Mononuclear cell (primary cell): ENCODE measurements around the gene NDEL1. TPM values are rescaled to one million over a fixed set of nuclear protein-coding genes. Genes with fewer than 3 reads are reported as not detected.

Source experiments
- H3K27me3 ChIP-seq: 2 replicates; pipeline ENCODE4 v1.6.0; 2011; ENCODE audit warnings: low read length, control low read depth; ENCODE audit not compliant: insufficient read depth
- H3K4me1 ChIP-seq: 2 replicates; pipeline ENCODE4 v1.5.1; 2011; ENCODE audit warnings: mild to moderate bottlenecking, low read length, control low read depth; ENCODE audit not compliant: insufficient read depth
- H3K4me3 ChIP-seq: 2 replicates; pipeline ENCODE4 v1.5.1; 2011; ENCODE audit warnings: mild to moderate bottlenecking, low read length, moderate library complexity
- H3K9me3 ChIP-seq: 2 replicates; pipeline ENCODE4 v1.5.1; 2011; ENCODE audit warnings: low read depth, mild to moderate bottlenecking, control low read depth, low read length
- total RNA-seq: library from RNA; depleted of rRNA; stranded (reverse); fragments of >200 nt; gene quantifications from one replicate; pipeline ENCODE4 v1.2.3, GENCODE V29; 2012

The NDEL1 gene
- total RNA-seq, 1 donor: 156 TPM

DNA sequence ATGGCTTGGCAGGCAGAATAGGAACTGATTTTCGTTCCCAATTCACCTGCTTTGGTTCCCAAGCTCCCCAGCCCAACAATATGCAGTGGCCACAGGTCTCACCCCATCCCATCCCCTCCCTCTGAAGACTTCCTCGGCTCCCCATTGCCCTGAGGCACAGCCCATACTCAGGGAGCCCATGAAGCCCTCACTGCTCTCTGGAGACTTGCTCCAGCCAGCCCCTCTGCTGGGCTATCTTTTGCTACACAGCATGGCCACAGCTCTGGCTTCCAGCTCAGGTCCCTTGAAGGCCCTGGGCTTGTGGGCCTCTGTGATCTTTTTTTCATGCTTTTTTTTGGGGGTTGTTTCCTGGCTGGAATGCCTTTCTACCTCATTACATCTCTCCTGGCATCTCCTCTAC is 29.5 kb upstream of the NDEL1 start:
- Histone ChIP-seq H3K9me3 (no peaks in the 10 kb centered on the region), H3K4me1 (peaks cover 10% of the 10 kb centered on the region), H3K4me3 (no peak overlapping the region), H3K27me3 (no peaks in the 10 kb centered on the region)

GRCh38 chr17:8408371-8408770 is 27.3 kb upstream of the NDEL1 start:
- Histone ChIP-seq H3K27me3 (no peaks in the 10 kb centered on the region), H3K4me1 (peaks cover 30% of the 10 kb centered on the region), H3K9me3 (no peaks in the 10 kb centered on the region), H3K4me3 (no peak overlapping the region)

DNA sequence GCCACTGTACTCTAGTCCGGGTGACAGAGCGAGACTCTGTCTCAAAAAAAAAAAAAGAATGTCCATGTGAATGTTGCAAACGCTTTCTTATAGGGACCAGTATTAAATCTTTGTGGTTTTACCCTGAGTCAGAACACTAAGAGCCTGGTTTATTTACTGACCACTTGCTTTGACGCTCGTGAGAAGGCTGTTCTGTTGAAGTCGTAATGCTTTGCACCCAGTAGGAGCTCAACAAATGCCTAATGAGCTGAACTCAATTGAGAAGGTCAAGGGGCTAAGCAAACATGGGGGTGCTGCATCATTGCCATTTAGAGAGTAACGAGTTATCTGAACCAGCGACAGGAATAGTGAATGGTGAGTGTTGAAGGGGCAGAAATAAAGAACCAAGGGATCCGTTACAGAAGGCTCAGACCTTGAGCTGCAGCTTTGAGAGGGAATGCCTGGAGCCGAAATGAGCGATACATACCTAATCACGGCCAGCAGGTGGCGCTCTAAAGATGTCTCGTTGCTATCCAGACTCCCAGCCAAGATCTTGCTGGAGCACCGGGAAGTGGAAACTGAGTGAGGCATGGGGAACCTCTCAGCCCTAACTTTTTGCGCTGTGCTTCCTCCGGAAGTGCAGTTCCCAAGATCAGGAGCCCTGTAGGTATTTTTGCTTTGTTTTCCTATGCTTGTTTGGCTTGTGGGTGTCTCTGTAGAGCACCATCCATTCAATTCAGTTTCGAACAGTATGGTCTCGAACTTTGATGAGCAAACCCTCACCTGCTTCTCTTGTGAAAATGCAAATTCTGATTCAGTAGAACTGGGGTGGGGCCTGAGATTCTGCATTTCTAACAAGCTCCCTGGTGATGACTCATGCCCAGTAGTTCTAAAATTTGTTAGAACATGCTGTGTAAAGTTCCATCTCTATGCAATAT is 25.5 kb upstream of the NDEL1 start:
- H3K4me1 ChIP-seq: peaks cover 33% of the 10 kb centered on the region
- no peak overlapping the region for H3K4me3 ChIP-seq
- no peaks in the 10 kb centered on the region for H3K27me3 ChIP-seq
- H3K9me3 ChIP-seq: no peaks in the 10 kb centered on the region

- Histone ChIP-seq H3K9me3 (no peaks in the 10 kb centered on the region), H3K4me1 (peaks cover 33% of the 10 kb centered on the region), H3K27me3 (no peaks in the 10 kb centered on the region), H3K4me3 (no peak overlapping the region)
Measured at GRCh38 chr17:8410883-8411238, 24.8 kb upstream of the NDEL1 start.

- no peaks in the 10 kb centered on the region for H3K9me3 ChIP-seq
- H3K27me3 ChIP-seq: peaks cover 2% of the 10 kb centered on the region
- peaks cover 39% of the 10 kb centered on the region for H3K4me1 ChIP-seq
- H3K4me3 ChIP-seq: no peak overlapping the region
Measured at GRCh38 chr17:8412089-8412488, 23.6 kb upstream of the NDEL1 start.

DNA sequence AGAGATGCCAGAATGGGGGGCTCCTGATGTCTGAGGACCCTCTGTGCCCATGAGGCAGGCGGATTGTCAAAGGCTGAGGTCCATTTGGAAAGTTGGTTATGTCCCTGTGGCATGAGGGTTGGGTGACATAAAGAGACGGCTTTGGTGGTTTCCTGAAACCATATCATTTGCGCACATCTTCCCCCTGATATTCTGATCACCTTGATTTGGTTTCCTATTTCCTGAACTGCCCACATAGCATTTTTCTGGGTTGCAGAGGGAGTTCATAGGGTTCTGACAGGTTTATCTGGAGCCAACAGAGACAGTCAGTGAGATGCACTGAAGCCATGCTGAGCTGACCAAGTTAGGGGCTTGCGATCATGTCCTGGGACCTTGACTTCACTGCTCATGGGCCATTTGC is 22.4 kb upstream of the NDEL1 start:
- peaks cover 52% of the 10 kb centered on the region for H3K4me1 ChIP-seq
- peaks cover 2% of the 10 kb centered on the region for H3K27me3 ChIP-seq
- H3K9me3 ChIP-seq: no peaks in the 10 kb centered on the region
- peak overlapping the region; percentile 40 for H3K4me3 ChIP-seq

DNA sequence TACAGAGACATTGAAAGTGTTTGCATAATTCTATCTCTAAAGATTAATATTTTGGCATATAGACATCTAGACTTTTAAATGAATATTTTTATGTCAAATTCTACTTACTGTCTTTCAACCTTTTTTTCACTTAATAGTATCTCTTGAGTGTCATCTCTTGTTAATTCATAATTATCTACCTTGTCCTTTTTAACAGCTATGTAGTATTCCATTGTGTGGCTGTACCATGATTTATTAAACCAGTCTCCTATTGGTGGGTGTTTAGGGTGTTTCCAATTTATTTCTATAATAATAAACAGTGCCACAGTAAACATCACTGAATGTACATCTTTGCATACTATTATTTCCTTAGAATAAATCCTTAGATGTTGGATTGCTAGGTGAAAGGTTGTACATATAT is 21.7 kb upstream of the NDEL1 start:
- Histone ChIP-seq H3K4me1 (peaks cover 57% of the 10 kb centered on the region), H3K9me3 (no peaks in the 10 kb centered on the region), H3K27me3 (peaks cover 3% of the 10 kb centered on the region), H3K4me3 (no peak overlapping the region)

DNA sequence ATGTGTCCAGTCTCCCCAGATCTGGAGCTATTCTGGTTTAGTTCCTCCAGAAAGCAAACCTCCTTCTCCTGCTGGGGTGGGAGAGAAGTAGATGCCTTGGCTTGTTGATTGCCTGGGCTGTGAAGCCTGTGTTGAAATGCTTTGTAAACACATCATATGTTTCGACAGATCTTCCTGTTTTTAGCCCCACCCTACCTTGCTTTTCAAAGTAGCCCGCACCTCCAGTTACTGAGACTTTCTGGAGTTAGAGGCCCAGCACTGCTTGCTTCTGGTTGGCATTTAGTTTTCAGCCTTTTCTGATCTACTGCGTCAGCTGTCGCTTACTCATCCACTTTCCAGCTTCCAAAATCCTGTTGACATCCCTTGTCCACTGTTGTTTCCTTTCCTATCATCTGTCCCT is 17.9 kb upstream of the NDEL1 start:
- no peaks in the 10 kb centered on the region for H3K9me3 ChIP-seq
- H3K27me3 ChIP-seq: peaks cover 4% of the 10 kb centered on the region
- peaks cover 56% of the 10 kb centered on the region for H3K4me1 ChIP-seq
- H3K4me3 ChIP-seq: peak overlapping the region; percentile 10

- Histone ChIP-seq H3K9me3 (no peaks in the 10 kb centered on the region), H3K4me1 (peaks cover 50% of the 10 kb centered on the region), H3K27me3 (peaks cover 4% of the 10 kb centered on the region), H3K4me3 (no peak overlapping the region)
Measured at GRCh38 chr17:8418471-8418870, 17.2 kb upstream of the NDEL1 start.

- Histone ChIP-seq H3K9me3 (no peaks in the 10 kb centered on the region), H3K4me3 (no peak overlapping the region), H3K4me1 (peaks cover 48% of the 10 kb centered on the region), H3K27me3 (peaks cover 4% of the 10 kb centered on the region)
Measured at GRCh38 chr17:8419305-8419704, 16.4 kb upstream of the NDEL1 start.

GRCh38 chr17:8420041-8420934 is 15.4 kb upstream of the NDEL1 start:
- no peak overlapping the region for H3K4me3 ChIP-seq
- peaks cover 48% of the 10 kb centered on the region for H3K4me1 ChIP-seq
- no peaks in the 10 kb centered on the region for H3K9me3 ChIP-seq
- H3K27me3 ChIP-seq: peaks cover 4% of the 10 kb centered on the region

GRCh38 chr17:8421571-8421970 is 14.1 kb upstream of the NDEL1 start:
- peaks cover 2% of the 10 kb centered on the region for H3K27me3 ChIP-seq
- H3K4me1 ChIP-seq: peaks cover 45% of the 10 kb centered on the region
- H3K9me3 ChIP-seq: no peaks in the 10 kb centered on the region
- no peak overlapping the region for H3K4me3 ChIP-seq

DNA sequence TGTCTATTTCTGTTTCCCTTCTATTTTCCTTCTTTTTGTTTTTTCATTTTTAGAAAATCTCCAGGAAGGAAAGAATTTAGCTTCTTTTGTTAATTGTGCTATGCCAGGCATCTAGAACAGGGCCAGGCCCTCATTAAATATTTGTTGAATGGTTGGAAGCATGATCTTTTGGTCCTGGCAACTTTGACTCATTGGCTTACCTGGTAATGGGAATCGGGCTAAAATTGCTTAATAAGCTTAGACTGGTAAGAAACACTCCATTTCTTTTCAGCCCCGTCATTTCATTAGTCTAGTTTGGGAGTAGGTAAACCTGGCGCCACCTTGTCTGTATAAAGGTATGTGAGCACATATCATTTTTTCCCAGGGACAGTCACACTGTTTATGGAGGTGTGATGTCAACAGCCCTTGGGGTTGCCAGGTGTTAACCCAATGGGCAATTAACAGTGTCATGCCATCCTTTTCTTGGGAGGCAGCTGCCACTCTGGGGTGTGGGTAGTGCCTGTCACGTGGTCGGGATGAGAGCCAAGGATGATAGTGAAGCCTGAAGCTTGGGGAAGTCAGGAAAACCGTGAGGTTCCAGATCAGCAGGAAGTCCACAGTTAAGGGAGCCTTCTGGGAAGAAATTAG is 9.5 kb upstream of the NDEL1 start:
- H3K4me1 ChIP-seq: peaks cover 8% of the 10 kb centered on the region
- no peaks in the 10 kb centered on the region for H3K27me3 ChIP-seq
- H3K4me3 ChIP-seq: no peak overlapping the region
- H3K9me3 ChIP-seq: no peaks in the 10 kb centered on the region

DNA sequence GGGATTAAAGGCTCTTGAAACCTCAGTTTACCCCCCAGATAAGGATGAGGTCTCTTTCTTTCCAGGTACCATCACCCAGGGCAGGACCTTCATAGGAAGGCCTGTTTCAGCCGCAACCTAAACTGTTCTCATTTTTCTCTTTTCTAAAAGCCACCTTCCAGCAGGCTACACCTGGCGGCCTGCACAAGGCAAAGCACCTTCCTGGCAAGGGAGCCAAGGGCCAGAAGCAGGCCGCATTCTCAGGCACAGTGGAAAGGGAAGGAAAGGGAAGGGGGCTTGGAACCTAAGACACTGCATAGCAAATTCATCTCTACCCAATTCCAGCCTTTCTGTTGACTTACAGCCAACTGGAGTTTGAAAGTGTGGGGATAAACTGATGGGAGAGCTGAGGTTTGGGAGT is 8.9 kb upstream of the NDEL1 start:
- Histone ChIP-seq H3K4me3 (no peak overlapping the region), H3K9me3 (no peaks in the 10 kb centered on the region), H3K27me3 (no peaks in the 10 kb centered on the region), H3K4me1 (peaks cover 2% of the 10 kb centered on the region)

GRCh38 chr17:8430966-8431365 is 4.7 kb upstream of the NDEL1 start:
- Histone ChIP-seq H3K27me3 (no peaks in the 10 kb centered on the region), H3K4me3 (no peak overlapping the region), H3K9me3 (no peaks in the 10 kb centered on the region), H3K4me1 (peaks cover 6% of the 10 kb centered on the region)
